ENCODE data around the gene CCL14.

GRCh38 chr17:35998018-35998545 lies 11.6 kb upstream of the CCL14 start:
- no peak for TF ChIP-seq BRCA1 (CRISPR knock-in tag; IDR thresholded peaks at IDR 0.05)
- no peak for TF ChIP-seq TOPORS (CRISPR knock-in tag; IDR thresholded peaks at IDR 0.05)
- no peak for TF ChIP-seq ZNF251 (CRISPR knock-in tag; IDR thresholded peaks at IDR 0.05)
